GM19025 (cell line): ENCODE measurements around the gene KCNH1.

Experiments used
- ATAC-seq: cut with Tn5 transposase; IDR thresholded peaks from one replicate; pipeline ENCODE4 v1.9.1; 2021; ENCODE audit warnings: mild to moderate bottlenecking, low read depth, moderate library complexity; ENCODE audit not compliant: unreplicated experiment

Gene KCNH1

GRCh38 chr1:210883821-210884220 lies 250.1 kb downstream of the KCNH1 start:
- ATAC-seq, result no peak

GRCh38 chr1:210882414-210883221 lies 251.3 kb downstream of the KCNH1 start:
- ATAC-seq, result no peak

- ATAC-seq, result no peak
Observed at GRCh38 chr1:210878564-210878963, 255.4 kb downstream of the KCNH1 start.

GRCh38 chr1:210876275-210876674 lies 257.7 kb downstream of the KCNH1 start:
- ATAC-seq, result no peak

- no peak for ATAC-seq
Observed at GRCh38 chr1:210866532-210866931, 267.4 kb downstream of the KCNH1 start.

GRCh38 chr1:210857705-210858104 lies 276.2 kb downstream of the KCNH1 start:
- ATAC-seq, result no peak

- ATAC-seq, result no peak
Observed at GRCh38 chr1:210857146-210857663, 276.7 kb downstream of the KCNH1 start.

GRCh38 chr1:210855440-210855839 lies 278.5 kb downstream of the KCNH1 start:
- ATAC-seq, result no peak

- no peak for ATAC-seq
Observed at GRCh38 chr1:210853276-210853675, 280.7 kb downstream of the KCNH1 start.

- ATAC-seq, result no peak
Observed at GRCh38 chr1:210850556-210850955, 283.4 kb downstream of the KCNH1 start.

GRCh38 chr1:210848474-210848873 lies 285.5 kb downstream of the KCNH1 start:
- no peak for ATAC-seq

GRCh38 chr1:210841926-210842625 lies 291.9 kb downstream of the KCNH1 start:
- ATAC-seq, result no peak

GRCh38 chr1:210830034-210831028 lies 303.6 kb downstream of the KCNH1 start:
- no peak for ATAC-seq

- no peak for ATAC-seq
Observed at GRCh38 chr1:210828996-210829596, 304.9 kb downstream of the KCNH1 start.

- ATAC-seq, result no peak
Observed at GRCh38 chr1:210827481-210827880, 306.5 kb downstream of the KCNH1 start.

GRCh38 chr1:210826686-210827085 lies 307.3 kb downstream of the KCNH1 start:
- no peak for ATAC-seq

GRCh38 chr1:210822932-210823331 lies 311.0 kb downstream of the KCNH1 start:
- ATAC-seq, result no peak

GRCh38 chr1:210822241-210822640 lies 311.7 kb downstream of the KCNH1 start:
- ATAC-seq, result no peak

- no peak for ATAC-seq
Observed at GRCh38 chr1:210821615-210822014, 312.3 kb downstream of the KCNH1 start.

GRCh38 chr1:210819266-210819665 lies 314.7 kb downstream of the KCNH1 start:
- ATAC-seq, result no peak
